Body of pancreas (tissue), 4 donors: ENCODE measurements around the gene OMA1.

Experiments
- CTCF ChIP-seq, 7 experiments: fragments of 450-650 bp in 4 of 7; fragments of 200-600 bp in 3 of 7; sonication (generic) in 3 of 7; IDR thresholded peaks; one replicate each; pipeline ENCODE4 v1.5.1; 2016 to 2019; ENCODE audit warnings: antibody characterized with exemption in 7 of 7
- POLR2A ChIP-seq, 3 donors: fragments of 450-650 bp; IDR thresholded peaks; one replicate each; pipeline ENCODE4 v1.6.1; 2016; ENCODE audit warnings: antibody characterized with exemption in 3 of 3, mild to moderate bottlenecking in 2 of 3

- TF ChIP-seq CTCF (IDR thresholded peaks at IDR 0.05) (no peak), POLR2A (IDR thresholded peaks at IDR 0.05) (no peak)
These were observed 50.5 kb downstream of the OMA1 start for GRCh38 chr1:58496042-58496441.
